Measurements from ENCODE around the gene MICU1. TPM values are rescaled to one million over a fixed set of nuclear protein-coding genes. Genes with fewer than 3 reads are reported as not detected.

The MICU1 gene
- total and polyA plus RNA-seq, 10 of the 15 experiments (the other 5 are each of a cell fraction or from before 2014, with no cell fraction given) = 18.2 to 36.4 (median 22.2) TPM

GRCh38 chr10:72379776-72380175, 246.1 kb downstream of the MICU1 start:
- no TSS peak for BruUV-seq (replicated peaks)
- ChIA-PET CTCF (interaction anchor here (1.3 kb wide), 1 partner anchor 15 kb away, joined by 4 read pairs; no protein-coding TSS in a partner anchor), SMC1A (ENCODE audit: uncharacterized antibody, unreplicated experiment) (no interaction called here), POLR2A (interaction anchor here (0.6 kb wide), 1 partner anchor 23 kb away, joined by 3 read pairs; no protein-coding TSS in a partner anchor), RAD21 (ENCODE audit: unreplicated experiment) (interaction anchor here (0.6 kb wide), 1 partner anchor 308 kb away, joined by 3 read pairs; no protein-coding TSS in a partner anchor)
- 100% methylated on average over 2 of the region's 2 CpGs for WGBS (ENCODE audit: insufficient coverage, insufficient replicate concordance, low lambda C conversion rate, missing lambda C conversion rate)
- H4K20me1 ChIP-seq (ENCODE audit: control insufficient read depth, insufficient read depth) = no peaks in the 10 kb centered on the region
- H3K4me3 ChIP-seq = no peak overlapping the region
- no peaks in the 10 kb centered on the region for H3K79me2 ChIP-seq (ENCODE audit: control insufficient read depth, insufficient read depth, low read length)
- no peaks in the 10 kb centered on the region for H3K36me3 ChIP-seq (ENCODE audit: control insufficient read depth in 2 of 2, insufficient read depth in 2 of 2, low read length in 1 of 2)
- intact Hi-C loops (cut with micrococcal nuclease; ENCODE audit: unreplicated experiment) (no loop called here), in situ Hi-C loops (cut with MboI) (no loop called here)
- no peak for FAIRE-seq
- no peaks in the 10 kb centered on the region for H3K4me1 ChIP-seq (ENCODE audit: control insufficient read depth, insufficient read depth, low read length)
- H2AFZ ChIP-seq (ENCODE audit: control insufficient read depth, low read depth, low read length) = no peak overlapping the region
- H3K27me3 ChIP-seq (replicated peaks in 1 of 2; ENCODE audit: control insufficient read depth in 2 of 2, insufficient read depth in 2 of 2, low read length in 1 of 2) = no peaks in the 10 kb centered on the region
- no peak for ATAC-seq
- no peak overlapping the region for H3K9ac ChIP-seq (ENCODE audit: control insufficient read depth, insufficient read depth, low read length)
- no peak overlapping the region for H3K27ac ChIP-seq (ENCODE audit: control insufficient read depth, insufficient read depth)
- TF ChIP-seq PAX8 (IDR thresholded peaks at IDR 0.05) (no peak), NFXL1 (IDR thresholded peaks at IDR 0.05; ENCODE audit: borderline replicate concordance) (no peak), E4F1 (IDR thresholded peaks at IDR 0.05; ENCODE audit: borderline replicate concordance, partially characterized antibody) (no peak), MYB (IDR thresholded peaks at IDR 0.05; ENCODE audit: borderline replicate concordance, low read depth, low read length) (no peak)
- H3K9me3 ChIP-seq (replicated peaks; ENCODE audit: control insufficient read depth, insufficient read depth, low read length) = no peaks in the 10 kb centered on the region
- H3K4me2 ChIP-seq (ENCODE audit: control insufficient read depth, insufficient read depth) = no peak overlapping the region
- DNase-seq (ENCODE audit: low read depth, low spot score) = no peak

GRCh38 chr10:72379062-72379461, 246.8 kb downstream of the MICU1 start:
- Histone ChIP-seq H3K4me3 (no peak overlapping the region), H4K20me1 (ENCODE audit: control insufficient read depth, insufficient read depth) (no peaks in the 10 kb centered on the region), H3K27me3 (replicated peaks in 1 of 2; ENCODE audit: control insufficient read depth in 2 of 2, insufficient read depth in 2 of 2, low read length in 1 of 2) (no peaks in the 10 kb centered on the region), H3K4me2 (ENCODE audit: control insufficient read depth, insufficient read depth) (no peak overlapping the region), H3K79me2 (ENCODE audit: control insufficient read depth, insufficient read depth, low read length) (no peaks in the 10 kb centered on the region), H3K9me3 (replicated peaks; ENCODE audit: control insufficient read depth, insufficient read depth, low read length) (no peaks in the 10 kb centered on the region), H3K27ac (ENCODE audit: control insufficient read depth, insufficient read depth) (no peak overlapping the region), H3K36me3 (ENCODE audit: control insufficient read depth in 2 of 2, insufficient read depth in 2 of 2, low read length in 1 of 2) (no peaks in the 10 kb centered on the region), H2AFZ (ENCODE audit: control insufficient read depth, low read depth, low read length) (no peak overlapping the region), H3K4me1 (ENCODE audit: control insufficient read depth, insufficient read depth, low read length) (no peaks in the 10 kb centered on the region), H3K9ac (ENCODE audit: control insufficient read depth, insufficient read depth, low read length) (no peak overlapping the region)
- FAIRE-seq (no peak), ATAC-seq (no peak), DNase-seq (ENCODE audit: low read depth, low spot score) (no peak)
- ChIA-PET SMC1A (ENCODE audit: uncharacterized antibody, unreplicated experiment) (no interaction called here), RAD21 (ENCODE audit: unreplicated experiment) (no interaction called here), POLR2A (interaction anchor here (0.5 kb wide), 1 partner anchor 18 kb away, joined by 3 read pairs; no protein-coding TSS in a partner anchor), CTCF (no interaction called here)
- no peak for TF ChIP-seq GABPA (IDR thresholded peaks at IDR 0.05; ENCODE audit: low read depth)
- no peak for TF ChIP-seq ATF7 (IDR thresholded peaks at IDR 0.05; ENCODE audit: low read depth)
- TF ChIP-seq E2F8 (IDR thresholded peaks at IDR 0.05; ENCODE audit: low read depth, partially characterized antibody) = no peak
- TF ChIP-seq FOS (IDR thresholded peaks at IDR 0.05; ENCODE audit: borderline replicate concordance, extremely low read depth, insufficient read length) = no peak
- peak; percentile 50; the same call in 1 of the 2 replicates for TF ChIP-seq RUNX3 (IDR thresholded peaks at IDR 0.05; ENCODE audit: low read length)
- WGBS (ENCODE audit: insufficient coverage, insufficient replicate concordance, low lambda C conversion rate, missing lambda C conversion rate) = 100% methylated on average over 2 of the region's 2 CpGs
- no TSS peak for BruUV-seq (replicated peaks)
- in situ Hi-C loops (cut with MboI) = no loop called here
- intact Hi-C loops (cut with micrococcal nuclease; ENCODE audit: unreplicated experiment) = no loop called here

Measured in GM12878 (cell line).